Measurements from ENCODE around the gene ACADVL. TPM values are rescaled to one million over a fixed set of nuclear protein-coding genes. Genes with fewer than 3 reads are reported as not detected.

ACADVL gene
- total RNA-seq, 1 donor from 2014 or later: 354 TPM

DNA sequence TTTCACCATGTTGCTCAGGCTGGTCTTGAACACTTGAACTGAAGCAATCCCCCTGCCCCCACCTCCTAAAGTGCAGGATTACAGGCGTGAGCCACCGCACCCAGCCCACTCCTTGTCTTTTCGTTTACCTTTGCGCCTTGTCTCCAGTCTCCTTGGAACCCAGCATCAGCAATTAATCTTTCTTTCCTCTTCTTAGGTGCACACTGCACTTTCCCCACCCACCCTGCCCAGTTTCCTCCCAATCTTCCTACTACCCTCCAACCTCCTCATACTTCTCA, 44.0 kb downstream of the ACADVL start:
- Mint-ChIP-seq H3K27ac (ENCODE audit: unreplicated experiment) (no peak overlapping the region), H3K27me3 (ENCODE audit: unreplicated experiment) (peaks cover 14% of the 10 kb centered on the region), H3K36me3 (ENCODE audit: unreplicated experiment) (peaks cover 2% of the 10 kb centered on the region), H3K9me3 (ENCODE audit: unreplicated experiment) (no peaks in the 10 kb centered on the region), H3K4me3 (ENCODE audit: unreplicated experiment) (peak overlapping the region; percentile 34), H3K4me1 (ENCODE audit: unreplicated experiment) (peaks cover 40% of the 10 kb centered on the region)
- no peak for DNase-seq (ENCODE audit: extremely low spot score, unreplicated experiment)
- TF ChIP-seq CTCF (IDR thresholded peaks at IDR 0.05): no peak

DNA sequence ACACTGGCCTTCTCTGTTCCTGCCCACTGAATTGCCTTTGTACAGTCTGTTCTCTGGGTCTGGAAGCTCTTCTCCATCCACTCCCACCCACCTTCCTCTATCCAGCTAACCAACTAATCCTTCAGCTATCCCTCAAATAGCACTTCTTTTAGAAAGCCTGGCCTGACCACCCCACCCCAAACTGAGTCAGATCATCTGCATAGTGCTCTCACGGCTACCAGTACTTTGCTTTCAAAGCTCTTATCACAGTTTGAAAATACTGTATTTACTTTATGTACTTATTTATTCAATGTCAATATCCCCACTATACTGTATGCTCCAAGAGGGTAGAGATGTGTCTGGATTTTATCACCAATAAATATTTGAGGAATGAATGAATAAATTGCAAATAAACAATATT, 47.0 kb downstream of the ACADVL start:
- no peak for DNase-seq (ENCODE audit: extremely low spot score, unreplicated experiment)
- peak overlapping the region; percentile 9 for H3K27ac Mint-ChIP-seq (ENCODE audit: unreplicated experiment)
- H3K9me3 Mint-ChIP-seq (ENCODE audit: unreplicated experiment): no peaks in the 10 kb centered on the region
- no peak for TF ChIP-seq CTCF (IDR thresholded peaks at IDR 0.05)
- no peak overlapping the region for H3K4me3 Mint-ChIP-seq (ENCODE audit: unreplicated experiment)
- H3K27me3 Mint-ChIP-seq (ENCODE audit: unreplicated experiment): peaks cover 17% of the 10 kb centered on the region
- no peaks in the 10 kb centered on the region for H3K36me3 Mint-ChIP-seq (ENCODE audit: unreplicated experiment)
- H3K4me1 Mint-ChIP-seq (ENCODE audit: unreplicated experiment): peaks cover 35% of the 10 kb centered on the region

Small RNA genes within 50 kb of the gene (microRNA-seq; reads per million reads assigned to microRNA genes)
- 1,592 reads per million, percentile 83 among the genes with 10 or more reads in this experiment for gene MIR324 (ENCODE audit: unreplicated experiment)

Other genes starting within 250 kb of the ACADVL start
- gene ALOX12, start 223.9 kb upstream of the ACADVL start, total RNA-seq: not detected in 2 replicates
- gene RNASEK, start 207.3 kb upstream of the ACADVL start, total RNA-seq: 255 and 269 TPM in 2 replicates
- not detected in 2 replicates for gene BCL6B, start 196.9 kb upstream of the ACADVL start, total RNA-seq
- 4.4 and 7.9 TPM in 2 replicates for gene SLC16A13, start 183.9 kb upstream of the ACADVL start, total RNA-seq
- 0.57 and 0.75 TPM in 2 replicates for gene SLC16A11, start 175.8 kb upstream of the ACADVL start, total RNA-seq
- gene CLEC10A, start 139.7 kb upstream of the ACADVL start, total RNA-seq: not detected in 2 replicates
- not detected in 2 replicates for gene ASGR2, start 105.1 kb upstream of the ACADVL start, total RNA-seq
- gene ASGR1, start 40.6 kb upstream of the ACADVL start, total RNA-seq: 1.6 and 2.4 TPM in 2 replicates
- 32.6 and 38.5 TPM in 2 replicates for gene DLG4, start 102 bp upstream of the ACADVL start, total RNA-seq
- gene DVL2, start 14.6 kb downstream of the ACADVL start, total RNA-seq: 87.7 and 99.7 TPM in 2 replicates
- 51.6 and 54.7 TPM in 2 replicates for gene PHF23, start 19.5 kb downstream of the ACADVL start, total RNA-seq
- 642 TPM in 2 replicates for gene GABARAP, start 22.5 kb downstream of the ACADVL start, total RNA-seq
- gene CTDNEP1, start 31.8 kb downstream of the ACADVL start, total RNA-seq: 145 and 151 TPM in 2 replicates
- gene ELP5, start 32.3 kb downstream of the ACADVL start, total RNA-seq: 30.2 and 37.6 TPM in 2 replicates
- gene CLDN7, start 42.5 kb downstream of the ACADVL start, total RNA-seq: 0.27 and 0.89 TPM in 2 replicates
- gene SLC2A4, start 61.8 kb downstream of the ACADVL start, total RNA-seq: 0.59 and 0.63 TPM in 2 replicates
- 0.40 TPM in 1 of 2 replicates, not detected in the other for gene YBX2, start 74.7 kb downstream of the ACADVL start, total RNA-seq
- gene EIF5A, start 87.7 kb downstream of the ACADVL start, total RNA-seq: 352 and 359 TPM in 2 replicates
- gene GPS2, start 95.4 kb downstream of the ACADVL start, total RNA-seq: 54.9 and 61.9 TPM in 2 replicates
- 38.0 and 45.1 TPM in 2 replicates for gene NEURL4, start 109.4 kb downstream of the ACADVL start, total RNA-seq
- 2.0 and 4.2 TPM in 2 replicates for gene ACAP1, start 116.6 kb downstream of the ACADVL start, total RNA-seq
- 12.7 and 13.3 TPM in 2 replicates for gene KCTD11, start 132.2 kb downstream of the ACADVL start, total RNA-seq
- gene TMEM95, start 135.2 kb downstream of the ACADVL start, total RNA-seq: not detected in 2 replicates
- gene TNK1, start 161.2 kb downstream of the ACADVL start, total RNA-seq: not detected in 2 replicates
- 73.9 and 81.4 TPM in 2 replicates for gene PLSCR3, start 174.6 kb downstream of the ACADVL start, total RNA-seq
- 40.7 and 45.9 TPM in 2 replicates for gene TMEM256, start 184.2 kb downstream of the ACADVL start, total RNA-seq
- 53.8 and 56.8 TPM in 2 replicates for gene NLGN2, start 187.9 kb downstream of the ACADVL start, total RNA-seq
- gene SPEM1, start 200.4 kb downstream of the ACADVL start, total RNA-seq: not detected in 2 replicates
- gene SPEM2, start 205.7 kb downstream of the ACADVL start, total RNA-seq: not detected in 2 replicates
- gene SPEM3, start 208.9 kb downstream of the ACADVL start, total RNA-seq: not detected in 2 replicates
- gene TMEM102, start 215.5 kb downstream of the ACADVL start, total RNA-seq: 6.4 and 6.7 TPM in 2 replicates
- 1.3 and 1.5 TPM in 2 replicates for gene FGF11, start 219.6 kb downstream of the ACADVL start, total RNA-seq
- gene CHRNB1, start 225.1 kb downstream of the ACADVL start, total RNA-seq: 9.3 and 11.0 TPM in 2 replicates

Measured in osteocyte (in vitro differentiated cells).